ENCODE results near the gene KTN1.
A peak's percentile ranks its signal among the peaks of the same experiment; 100 is the strongest.

The KTN1 gene

DNA sequence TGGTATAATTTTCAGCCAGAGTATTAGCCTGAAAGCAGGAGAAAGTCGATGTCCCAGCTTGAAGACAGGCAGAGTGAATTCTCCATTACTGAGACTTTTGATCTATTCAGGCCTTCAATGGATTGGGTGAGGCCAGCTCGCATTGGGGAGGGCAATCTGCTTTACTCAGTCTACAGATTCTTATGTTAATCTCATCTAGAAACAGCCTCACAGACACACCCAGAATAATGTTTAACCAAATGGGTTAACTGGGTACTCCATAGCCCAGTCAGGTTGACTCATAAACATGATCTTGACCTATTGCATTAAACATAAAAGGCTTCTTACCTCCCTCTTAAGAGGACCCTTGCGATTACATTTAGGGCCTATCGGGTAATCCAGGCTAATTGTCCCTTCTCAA lies 118.0 kb downstream of the KTN1 start:
- Histone ChIP-seq H3K4me1 (ENCODE audit: control insufficient read depth, insufficient read depth, low read length) (no peaks in the 10 kb centered on the region), H3K9me3 (ENCODE audit: control insufficient read depth, insufficient read depth, low read length) (no peaks in the 10 kb centered on the region), H3K27ac (ENCODE audit: low read length) (no peak overlapping the region), H3K36me3 (ENCODE audit: control insufficient read depth, insufficient read depth, low read length) (no peaks in the 10 kb centered on the region), H3K27me3 (ENCODE audit: control insufficient read depth, insufficient read depth, low read length) (no peaks in the 10 kb centered on the region), H3K4me3 (ENCODE audit: low read length) (no peak overlapping the region)
- WGBS (ENCODE audit: insufficient coverage, insufficient read length): no CpG with 5 or more reads among the region's 4 CpGs
- no peak for DNase-seq (ENCODE audit: low read depth, low spot score)

DNA sequence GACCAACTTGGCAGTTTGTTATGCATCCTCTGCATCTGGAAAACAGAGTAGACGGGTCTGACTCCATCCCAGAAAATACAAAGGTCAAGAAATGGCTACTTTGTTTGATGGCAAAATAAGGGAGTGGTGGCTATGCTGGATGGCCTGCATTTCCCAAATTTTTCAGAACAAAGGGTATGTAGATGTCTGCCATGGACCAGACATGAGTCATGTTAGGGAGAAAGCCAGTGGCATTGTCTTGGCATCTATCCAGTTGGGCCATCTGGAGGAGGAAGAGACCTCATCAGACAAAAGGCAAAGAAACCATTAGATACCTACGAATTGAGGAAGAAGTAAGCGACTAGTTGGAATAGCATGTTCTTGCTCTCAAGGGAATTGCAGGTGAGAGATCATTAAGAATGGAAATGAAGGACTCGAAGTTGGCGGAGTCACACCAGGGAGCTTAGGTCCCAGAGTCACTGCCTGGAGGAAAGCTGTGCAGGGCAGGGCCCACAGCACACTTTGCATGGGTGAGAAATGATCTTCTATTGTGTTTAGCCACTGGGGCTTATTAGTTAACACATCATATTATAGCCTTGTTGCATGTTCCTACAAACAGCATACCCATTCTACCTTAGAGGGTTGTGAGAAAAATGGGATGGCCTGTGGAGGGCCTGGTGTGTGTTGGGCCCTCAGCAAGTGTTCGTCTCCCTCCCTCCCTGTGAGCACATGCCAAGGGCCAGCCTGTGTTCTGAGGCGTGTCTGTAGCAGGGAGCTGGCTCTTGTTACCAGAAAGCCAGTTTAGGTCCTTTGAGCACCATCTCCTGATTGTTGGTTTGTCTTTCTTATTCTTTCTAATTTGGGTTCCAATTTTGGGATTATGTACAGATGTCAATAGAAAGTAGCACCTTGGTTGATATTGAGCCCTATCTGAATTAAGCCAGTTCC lies 119.4 kb downstream of the KTN1 start:
- Histone ChIP-seq H3K4me1 (ENCODE audit: control insufficient read depth, insufficient read depth, low read length) (no peaks in the 10 kb centered on the region), H3K36me3 (ENCODE audit: control insufficient read depth, insufficient read depth, low read length) (no peaks in the 10 kb centered on the region), H3K27me3 (ENCODE audit: control insufficient read depth, insufficient read depth, low read length) (no peaks in the 10 kb centered on the region), H3K4me3 (ENCODE audit: low read length) (no peak overlapping the region), H3K27ac (ENCODE audit: low read length) (no peak overlapping the region), H3K9me3 (ENCODE audit: control insufficient read depth, insufficient read depth, low read length) (no peaks in the 10 kb centered on the region)
- WGBS (ENCODE audit: insufficient coverage, insufficient read length): no CpG with 5 or more reads among the region's 7 CpGs
- DNase-seq (ENCODE audit: low read depth, low spot score): peak; percentile 22

DNA sequence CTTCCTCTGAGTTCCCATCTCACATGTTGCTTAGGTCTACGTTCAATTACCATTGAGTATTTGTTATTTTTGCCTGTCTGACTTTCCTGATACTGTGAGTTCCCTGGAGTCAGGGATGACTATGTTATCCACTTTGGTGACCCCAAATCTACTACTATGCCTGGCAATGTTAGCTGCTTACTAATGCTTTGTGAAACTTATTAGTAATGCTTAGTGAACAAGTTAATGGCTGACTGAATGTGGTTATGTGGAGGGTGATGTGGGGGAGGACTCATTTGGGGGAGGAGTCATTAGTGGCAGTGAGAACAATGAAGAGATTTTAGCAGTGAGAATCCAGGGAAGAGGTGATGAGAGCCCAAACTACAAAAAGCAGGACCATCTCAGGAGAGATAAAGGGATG lies 121.6 kb downstream of the KTN1 start:
- no peaks in the 10 kb centered on the region for H3K36me3 ChIP-seq (ENCODE audit: control insufficient read depth, insufficient read depth, low read length)
- no peaks in the 10 kb centered on the region for H3K27me3 ChIP-seq (ENCODE audit: control insufficient read depth, insufficient read depth, low read length)
- no peaks in the 10 kb centered on the region for H3K9me3 ChIP-seq (ENCODE audit: control insufficient read depth, insufficient read depth, low read length)
- WGBS (ENCODE audit: insufficient coverage, insufficient read length): no CpG with 5 or more reads among the region's 1 CpG
- H3K27ac ChIP-seq (ENCODE audit: low read length): no peak overlapping the region
- no peak overlapping the region for H3K4me3 ChIP-seq (ENCODE audit: low read length)
- no peaks in the 10 kb centered on the region for H3K4me1 ChIP-seq (ENCODE audit: control insufficient read depth, insufficient read depth, low read length)
- DNase-seq (ENCODE audit: low read depth, low spot score): no peak

DNA sequence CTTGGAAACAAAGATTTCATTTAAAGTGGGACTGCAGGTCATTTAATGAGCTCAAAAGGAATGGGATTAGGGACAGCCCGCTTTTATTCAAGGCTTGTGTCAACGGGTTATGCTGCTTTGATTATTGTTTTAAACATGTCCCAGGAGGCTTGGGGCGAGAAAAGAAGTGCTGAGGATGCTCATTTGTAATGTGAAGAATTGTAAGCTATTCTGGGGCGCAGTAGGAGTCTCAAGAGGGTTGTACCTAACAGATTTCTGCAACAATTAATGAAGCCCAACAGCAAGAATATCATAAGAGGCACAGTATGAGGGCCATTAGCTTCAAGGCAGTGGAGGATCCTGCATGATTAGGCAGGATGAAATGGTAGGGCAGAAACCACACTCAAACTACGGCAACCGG lies 122.5 kb downstream of the KTN1 start:
- DNase-seq (ENCODE audit: low read depth, low spot score): no peak
- Histone ChIP-seq H3K36me3 (ENCODE audit: control insufficient read depth, insufficient read depth, low read length) (no peaks in the 10 kb centered on the region), H3K4me1 (ENCODE audit: control insufficient read depth, insufficient read depth, low read length) (no peaks in the 10 kb centered on the region), H3K27ac (ENCODE audit: low read length) (no peak overlapping the region), H3K4me3 (ENCODE audit: low read length) (no peak overlapping the region), H3K9me3 (ENCODE audit: control insufficient read depth, insufficient read depth, low read length) (no peaks in the 10 kb centered on the region), H3K27me3 (ENCODE audit: control insufficient read depth, insufficient read depth, low read length) (no peaks in the 10 kb centered on the region)
- no CpG with 5 or more reads among the region's 6 CpGs for WGBS (ENCODE audit: insufficient coverage, insufficient read length)

DNA sequence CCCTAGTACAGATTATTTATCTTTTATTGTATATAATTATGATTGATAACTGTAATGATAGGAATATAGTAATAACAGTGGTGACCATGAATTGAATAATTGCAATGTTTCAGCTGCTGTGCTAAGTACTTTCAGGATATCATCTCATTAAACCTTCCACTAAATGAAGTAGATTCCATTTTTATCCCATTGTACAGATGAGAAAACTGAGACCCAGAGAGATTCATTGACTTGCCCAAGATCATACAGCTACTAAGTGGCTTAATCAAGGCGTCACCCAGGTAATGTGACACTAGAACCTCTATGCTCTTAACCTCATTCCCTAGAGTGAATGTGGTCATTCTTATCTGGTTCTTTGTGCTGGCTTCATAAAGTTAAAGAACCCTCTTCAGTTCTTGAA lies 124.6 kb downstream of the KTN1 start:
- H3K27me3 ChIP-seq (ENCODE audit: control insufficient read depth, insufficient read depth, low read length): no peaks in the 10 kb centered on the region
- no peak overlapping the region for H3K27ac ChIP-seq (ENCODE audit: low read length)
- H3K36me3 ChIP-seq (ENCODE audit: control insufficient read depth, insufficient read depth, low read length): no peaks in the 10 kb centered on the region
- no CpG with 5 or more reads among the region's 1 CpG for WGBS (ENCODE audit: insufficient coverage, insufficient read length)
- H3K4me1 ChIP-seq (ENCODE audit: control insufficient read depth, insufficient read depth, low read length): no peaks in the 10 kb centered on the region
- H3K9me3 ChIP-seq (ENCODE audit: control insufficient read depth, insufficient read depth, low read length): no peaks in the 10 kb centered on the region
- H3K4me3 ChIP-seq (ENCODE audit: low read length): no peak overlapping the region
- no peak for DNase-seq (ENCODE audit: low read depth, low spot score)

DNA sequence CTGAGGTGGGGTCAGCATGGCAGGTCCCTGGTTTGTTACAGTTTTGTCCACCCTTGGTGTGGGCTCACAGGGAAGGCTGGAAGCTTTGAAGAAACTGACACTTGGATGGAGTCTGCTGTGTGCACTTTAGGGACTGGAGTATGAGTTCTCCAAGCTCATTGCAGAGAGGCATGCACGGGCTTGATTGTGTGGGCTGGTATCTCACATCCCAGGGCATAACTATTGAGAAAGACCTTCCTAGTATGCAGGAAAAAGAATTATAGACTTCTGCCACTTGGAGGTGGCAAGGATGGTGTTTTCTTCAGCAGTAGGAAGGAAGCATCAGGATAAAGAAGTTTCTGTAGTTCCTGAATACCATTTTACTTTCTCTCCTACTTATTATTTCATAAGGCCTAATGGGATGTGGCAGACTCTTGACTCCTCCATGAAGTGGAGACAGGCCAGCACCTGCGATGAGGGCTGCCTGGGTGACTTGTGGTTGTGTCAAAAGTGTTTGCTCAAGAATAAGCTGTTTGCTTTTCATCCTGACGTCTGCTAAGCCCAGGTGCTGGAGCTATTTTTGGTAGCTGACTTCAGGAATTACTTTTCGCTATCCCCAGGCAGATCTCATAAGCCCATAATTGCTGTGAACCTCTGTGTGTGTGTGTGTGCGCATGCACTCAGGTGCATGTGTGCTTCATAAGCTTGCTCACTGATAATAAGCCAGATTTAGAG lies 125.8 kb downstream of the KTN1 start:
- Histone ChIP-seq H3K4me3 (ENCODE audit: low read length) (no peak overlapping the region), H3K9me3 (ENCODE audit: control insufficient read depth, insufficient read depth, low read length) (no peaks in the 10 kb centered on the region), H3K4me1 (ENCODE audit: control insufficient read depth, insufficient read depth, low read length) (no peaks in the 10 kb centered on the region), H3K27ac (ENCODE audit: low read length) (no peak overlapping the region), H3K36me3 (ENCODE audit: control insufficient read depth, insufficient read depth, low read length) (no peaks in the 10 kb centered on the region), H3K27me3 (ENCODE audit: control insufficient read depth, insufficient read depth, low read length) (no peaks in the 10 kb centered on the region)
- DNase-seq (ENCODE audit: low read depth, low spot score): no peak
- no CpG with 5 or more reads among the region's 5 CpGs for WGBS (ENCODE audit: insufficient coverage, insufficient read length)

DNA sequence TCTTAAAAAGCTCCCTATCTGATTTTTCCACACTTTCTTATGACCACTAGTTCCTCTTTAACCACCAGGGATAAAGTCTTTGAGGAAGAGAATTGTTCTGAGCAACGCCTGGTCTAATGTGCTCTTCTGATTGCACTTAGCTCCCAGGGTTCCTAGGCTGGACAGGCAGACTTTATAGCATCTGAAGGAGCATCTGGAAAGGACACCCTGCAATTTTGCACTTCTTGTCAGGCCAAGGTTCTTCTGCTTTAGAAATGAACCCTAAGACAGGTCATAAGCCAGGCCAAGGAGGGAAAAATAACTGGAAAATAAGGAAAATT lies 126.3 kb downstream of the KTN1 start:
- Histone ChIP-seq H3K9me3 (ENCODE audit: control insufficient read depth, insufficient read depth, low read length) (no peaks in the 10 kb centered on the region), H3K27me3 (ENCODE audit: control insufficient read depth, insufficient read depth, low read length) (no peaks in the 10 kb centered on the region), H3K4me3 (ENCODE audit: low read length) (no peak overlapping the region), H3K27ac (ENCODE audit: low read length) (no peak overlapping the region), H3K4me1 (ENCODE audit: control insufficient read depth, insufficient read depth, low read length) (no peaks in the 10 kb centered on the region), H3K36me3 (ENCODE audit: control insufficient read depth, insufficient read depth, low read length) (no peaks in the 10 kb centered on the region)
- no peak for DNase-seq (ENCODE audit: low read depth, low spot score)
- WGBS (ENCODE audit: insufficient coverage, insufficient read length): no CpG with 5 or more reads among the region's 1 CpG

DNA sequence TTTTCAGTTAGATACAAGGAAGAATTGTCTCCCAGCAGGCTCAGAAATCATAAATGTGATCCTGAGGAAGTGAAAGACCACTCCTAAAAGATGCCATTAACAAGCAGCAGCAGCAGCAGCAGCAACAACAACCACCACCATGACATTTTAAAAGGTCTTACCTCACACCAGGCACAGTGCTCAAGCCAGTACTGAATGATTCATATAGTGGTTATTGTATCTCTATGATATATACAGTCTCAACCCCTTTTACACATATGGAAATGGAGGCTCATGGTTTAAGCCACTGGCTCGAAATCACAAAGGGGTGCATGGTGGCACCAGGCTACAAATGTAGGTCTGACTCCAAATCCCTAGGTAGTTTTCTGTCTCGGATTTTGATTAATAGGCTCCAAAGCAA lies 126.9 kb downstream of the KTN1 start:
- Histone ChIP-seq H3K9me3 (ENCODE audit: control insufficient read depth, insufficient read depth, low read length) (no peaks in the 10 kb centered on the region), H3K27ac (ENCODE audit: low read length) (no peak overlapping the region)
- WGBS (ENCODE audit: insufficient coverage, insufficient read length): no CpG with 5 or more reads among the region's 2 CpGs

DNA sequence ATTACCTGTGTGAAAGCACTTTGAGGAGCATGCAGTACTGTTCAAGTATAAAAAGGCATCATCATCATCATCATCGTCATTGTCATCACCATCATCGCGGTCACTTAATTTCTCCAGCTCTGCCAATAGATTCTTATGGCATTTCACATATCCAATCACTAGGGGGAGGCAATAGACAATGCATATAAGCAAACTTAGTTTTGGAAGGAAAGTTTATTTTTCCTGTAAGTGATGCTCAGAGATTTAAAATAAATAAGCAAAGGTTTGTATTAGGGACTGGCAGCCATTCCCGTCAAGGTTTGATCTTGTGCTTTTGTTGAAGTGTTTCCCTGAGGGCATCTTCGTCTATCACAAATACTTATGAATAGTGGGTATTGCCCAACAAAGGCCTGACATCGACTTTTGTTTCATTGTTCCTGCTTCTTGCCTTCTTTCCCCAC lies 127.4 kb downstream of the KTN1 start:
- no peaks in the 10 kb centered on the region for H3K4me1 ChIP-seq (ENCODE audit: control insufficient read depth, insufficient read depth, low read length)
- H3K9me3 ChIP-seq (ENCODE audit: control insufficient read depth, insufficient read depth, low read length): no peaks in the 10 kb centered on the region
- H3K27me3 ChIP-seq (ENCODE audit: control insufficient read depth, insufficient read depth, low read length): no peaks in the 10 kb centered on the region
- H3K4me3 ChIP-seq (ENCODE audit: low read length): no peak overlapping the region
- no peak for DNase-seq (ENCODE audit: low read depth, low spot score)
- H3K27ac ChIP-seq (ENCODE audit: low read length): no peak overlapping the region
- WGBS (ENCODE audit: insufficient coverage, insufficient read length): no CpG with 5 or more reads among the region's 6 CpGs
- H3K36me3 ChIP-seq (ENCODE audit: control insufficient read depth, insufficient read depth, low read length): no peaks in the 10 kb centered on the region

More for the DNA sequence above, 126.9 kb downstream of the KTN1 start:
- Histone ChIP-seq H3K4me3 (ENCODE audit: low read length) (no peak overlapping the region), H3K27me3 (ENCODE audit: control insufficient read depth, insufficient read depth, low read length) (no peaks in the 10 kb centered on the region), H3K36me3 (ENCODE audit: control insufficient read depth, insufficient read depth, low read length) (no peaks in the 10 kb centered on the region), H3K4me1 (ENCODE audit: control insufficient read depth, insufficient read depth, low read length) (no peaks in the 10 kb centered on the region)
- DNase-seq (ENCODE audit: low read depth, low spot score): no peak

DNA sequence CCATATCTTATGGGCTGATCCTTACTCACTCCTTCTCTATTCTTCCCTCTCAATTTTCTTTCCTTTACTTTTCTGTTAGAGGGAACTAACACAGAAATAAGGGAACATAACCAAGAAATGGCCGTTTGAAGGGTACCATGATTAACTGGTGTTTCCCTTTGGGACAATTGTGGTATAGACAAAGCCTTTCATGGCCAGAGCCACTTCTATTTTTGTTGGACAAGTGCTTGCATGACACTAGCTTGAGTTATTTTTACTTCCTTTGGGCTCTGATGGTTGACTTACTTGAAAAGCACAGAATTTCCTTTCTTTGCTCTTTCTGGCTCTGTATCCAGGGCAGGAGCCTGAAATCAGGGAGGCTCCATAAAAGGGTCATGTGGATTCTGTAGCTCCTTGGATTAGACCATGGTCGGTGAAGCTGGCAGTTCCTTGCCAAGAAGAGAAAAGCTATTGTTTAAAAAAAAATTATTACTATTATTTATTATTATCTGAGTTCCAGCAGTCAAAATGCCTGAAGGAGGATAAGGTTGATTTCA lies 130.6 kb downstream of the KTN1 start:
- Histone ChIP-seq H3K9me3 (ENCODE audit: control insufficient read depth, insufficient read depth, low read length) (no peaks in the 10 kb centered on the region), H3K36me3 (ENCODE audit: control insufficient read depth, insufficient read depth, low read length) (no peaks in the 10 kb centered on the region), H3K27me3 (ENCODE audit: control insufficient read depth, insufficient read depth, low read length) (no peaks in the 10 kb centered on the region), H3K4me1 (ENCODE audit: control insufficient read depth, insufficient read depth, low read length) (no peaks in the 10 kb centered on the region), H3K27ac (ENCODE audit: low read length) (no peak overlapping the region), H3K4me3 (ENCODE audit: low read length) (no peak overlapping the region)
- WGBS (ENCODE audit: insufficient coverage, insufficient read length): no CpG with 5 or more reads among the region's 2 CpGs
- DNase-seq (ENCODE audit: low read depth, low spot score): no peak
